ENCODE measurements around the gene MED13L.
"Not testable (repeated sequence)": the region's sequence is repeated elsewhere in the genome, so short reads cannot be mapped to it uniquely, and the experiment has no call there.

MED13L gene

DNA sequence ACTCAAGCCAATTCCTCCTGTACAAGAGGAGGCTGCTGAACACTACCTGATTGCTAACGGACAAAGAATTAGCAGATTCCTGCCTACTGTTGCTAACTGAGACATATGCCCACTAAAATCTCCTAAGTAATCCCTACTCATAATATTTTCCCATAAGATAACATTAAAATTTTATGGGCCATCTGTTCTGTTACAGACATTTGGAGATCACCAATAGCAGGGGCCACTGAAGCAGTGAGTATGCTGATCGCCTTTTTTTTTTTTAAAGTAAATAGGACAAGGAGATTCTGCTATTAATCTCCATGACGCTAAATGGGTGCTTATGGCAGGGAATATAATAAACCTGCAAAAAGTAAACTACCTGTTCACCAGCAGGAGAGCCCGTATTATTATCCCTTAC, 292.9 kb downstream of the MED13L start:
- TF ChIP-seq JUND (IDR thresholded peaks at IDR 0.05; ENCODE audit: low read depth), result no peak
- DNase-seq (ENCODE audit: low read depth in 1 of 2, low spot score in 1 of 2), result no peak
- in situ Hi-C loops (cut with HindIII; ENCODE audit: low pct_unique_long_range_greater_than_20kb, low sequenced_read_pairs), result no loop called here

DNA sequence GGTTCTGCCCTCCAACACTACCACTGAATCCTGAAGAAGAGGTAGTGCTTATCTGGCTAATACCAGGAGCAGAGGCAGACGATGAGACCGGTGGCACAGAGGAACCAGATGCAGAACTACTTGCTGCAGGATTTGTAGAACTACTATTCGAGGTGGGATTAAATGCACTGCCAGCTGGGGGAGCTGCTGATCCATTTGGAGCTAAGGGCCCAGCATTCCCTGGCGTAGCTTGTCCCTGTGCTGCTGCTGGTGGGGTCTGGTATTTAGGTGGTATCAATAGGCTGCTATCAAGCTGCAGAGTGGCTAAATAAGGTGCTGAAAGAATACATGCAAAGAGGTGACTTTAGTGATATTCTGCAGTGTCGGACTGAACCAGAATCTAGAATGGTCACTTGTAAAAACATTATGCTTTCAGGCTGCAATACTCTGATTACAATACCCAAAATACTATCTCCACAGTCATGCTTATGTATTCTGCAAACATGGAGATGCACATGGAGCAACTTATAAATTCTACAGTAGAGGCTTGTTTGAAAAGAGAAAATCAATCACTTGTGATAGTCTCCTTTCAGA, 294.2 kb downstream of the MED13L start:
- in situ Hi-C loops (cut with HindIII; ENCODE audit: low pct_unique_long_range_greater_than_20kb, low sequenced_read_pairs), result no loop called here
- TF ChIP-seq JUND (IDR thresholded peaks at IDR 0.05; ENCODE audit: low read depth), result no peak
- peak in 1 of 2 experiments; percentile 57 for DNase-seq (ENCODE audit: low read depth in 1 of 2, low spot score in 1 of 2)

GRCh38 chr12:115980339-115980738, 297.2 kb downstream of the MED13L start:
- in situ Hi-C loops (cut with HindIII; ENCODE audit: low pct_unique_long_range_greater_than_20kb, low sequenced_read_pairs), result no loop called here
- no peak for DNase-seq (ENCODE audit: low read depth in 1 of 2, low spot score in 1 of 2)
- TF ChIP-seq JUND (IDR thresholded peaks at IDR 0.05; ENCODE audit: low read depth), result no peak

DNA sequence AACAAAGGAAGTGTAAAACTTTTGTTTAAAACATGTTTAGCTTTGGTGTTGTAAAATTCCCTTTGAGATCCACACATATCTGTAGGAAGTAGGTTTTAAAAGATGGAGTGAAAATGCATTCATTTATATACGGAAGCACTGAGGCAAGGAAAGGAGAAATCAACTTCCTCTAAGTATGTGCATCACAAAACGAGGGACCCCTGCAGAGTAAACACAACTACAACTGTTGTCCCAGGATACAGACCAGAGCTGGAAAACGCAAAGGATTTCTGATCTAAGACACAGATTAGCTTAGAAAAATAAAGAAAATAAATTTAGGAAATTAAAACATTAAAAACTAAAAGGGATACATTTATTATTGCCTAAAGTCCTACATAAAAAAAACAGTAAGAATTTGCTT, 297.6 kb downstream of the MED13L start:
- TF ChIP-seq JUND (IDR thresholded peaks at IDR 0.05; ENCODE audit: low read depth), result no peak
- in situ Hi-C loops (cut with HindIII; ENCODE audit: low pct_unique_long_range_greater_than_20kb, low sequenced_read_pairs), result no loop called here
- no peak for DNase-seq (ENCODE audit: low read depth in 1 of 2, low spot score in 1 of 2)

DNA sequence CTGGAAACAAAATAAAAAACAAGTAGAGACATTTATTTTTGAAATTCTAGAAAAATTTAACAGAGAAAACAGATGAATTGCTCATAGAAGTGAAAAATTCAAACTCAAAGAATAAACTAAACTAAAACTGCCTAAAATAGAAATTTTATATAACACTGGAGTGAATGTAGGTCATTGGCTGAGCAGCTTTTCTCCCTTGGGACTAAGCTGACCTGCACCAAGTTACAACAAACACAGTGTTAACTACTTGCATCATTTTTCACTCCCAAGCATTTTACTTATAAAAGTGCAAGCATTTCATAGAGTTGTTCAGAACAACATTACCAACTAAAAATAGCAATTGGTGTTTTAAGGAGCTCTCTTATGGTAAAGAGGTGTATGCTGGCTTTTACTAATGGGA, 298.1 kb downstream of the MED13L start:
- in situ Hi-C loops (cut with HindIII; ENCODE audit: low pct_unique_long_range_greater_than_20kb, low sequenced_read_pairs), result no loop called here
- no peak for TF ChIP-seq JUND (IDR thresholded peaks at IDR 0.05; ENCODE audit: low read depth)
- no peak for DNase-seq (ENCODE audit: low read depth in 1 of 2, low spot score in 1 of 2)

- in situ Hi-C loops (cut with HindIII; ENCODE audit: low pct_unique_long_range_greater_than_20kb, low sequenced_read_pairs); DNase-seq (ENCODE audit: low read depth in 1 of 2, low spot score in 1 of 2): not testable (repeated sequence)
These were observed 300.7 kb downstream of the MED13L start for GRCh38 chr12:115976829-115977228.

DNA sequence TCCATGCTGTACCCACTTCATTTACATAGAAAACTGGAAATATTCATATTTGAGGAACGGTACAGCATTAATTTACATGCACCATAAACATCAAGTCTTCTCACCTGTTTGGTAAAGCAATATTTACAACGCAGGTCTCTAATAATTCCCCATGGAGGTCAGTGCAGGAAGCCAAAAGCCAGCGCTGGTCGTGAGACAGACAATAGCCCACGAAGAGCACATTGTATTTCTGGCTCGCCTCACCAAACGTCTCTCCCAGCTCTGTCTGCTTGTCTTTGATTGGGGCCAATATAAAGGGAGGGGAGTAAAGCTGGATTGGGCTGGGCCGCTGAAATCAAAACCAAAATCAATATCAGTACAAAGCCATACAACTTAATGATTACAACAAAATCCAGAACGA, 302.1 kb downstream of the MED13L start:
- in situ Hi-C loops (cut with HindIII; ENCODE audit: low pct_unique_long_range_greater_than_20kb, low sequenced_read_pairs), result no loop called here
- DNase-seq (ENCODE audit: low read depth in 1 of 2, low spot score in 1 of 2), result no peak
- no peak for TF ChIP-seq JUND (IDR thresholded peaks at IDR 0.05; ENCODE audit: low read depth)

DNA sequence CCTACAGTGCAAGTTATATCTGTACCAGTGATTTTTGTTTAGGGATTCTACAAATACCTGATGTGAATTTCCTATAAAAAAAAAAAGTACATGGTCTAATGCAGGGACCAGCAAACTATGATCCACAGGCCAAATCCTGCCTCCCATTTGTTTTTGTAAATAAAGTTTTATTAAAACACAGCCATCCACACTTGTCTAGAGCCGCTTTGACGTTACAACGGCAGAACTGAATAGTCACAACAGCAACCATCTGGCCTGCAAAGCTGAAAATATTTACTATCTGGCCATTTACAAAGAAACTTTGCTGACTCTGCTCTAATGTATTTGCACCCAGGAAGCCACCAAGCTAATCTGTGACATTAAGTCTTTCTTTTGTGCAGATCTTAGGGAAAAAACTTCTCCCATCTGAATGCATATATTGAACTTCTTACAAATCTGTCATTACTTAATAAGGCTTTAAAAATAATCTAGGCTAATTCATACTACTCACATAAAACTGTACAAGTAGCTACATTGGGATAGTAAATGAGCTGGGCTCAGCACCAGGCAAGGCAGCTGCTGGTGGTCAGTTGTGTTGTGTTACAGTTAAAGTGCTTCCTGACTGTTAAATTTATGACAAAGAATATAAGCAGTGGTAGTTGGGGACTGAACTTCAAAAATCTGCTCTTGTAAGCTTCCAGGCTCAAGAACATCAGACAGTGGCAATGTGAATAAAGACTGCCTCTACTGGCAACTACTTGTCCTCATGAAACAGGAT, 303.3 kb downstream of the MED13L start:
- no peak for DNase-seq (ENCODE audit: low read depth in 1 of 2, low spot score in 1 of 2)
- in situ Hi-C loops (cut with HindIII; ENCODE audit: low pct_unique_long_range_greater_than_20kb, low sequenced_read_pairs), result no loop called here
- no peak for TF ChIP-seq JUND (IDR thresholded peaks at IDR 0.05; ENCODE audit: low read depth)

GRCh38 chr12:115973066-115973465, 304.4 kb downstream of the MED13L start:
- no peak for TF ChIP-seq JUND (IDR thresholded peaks at IDR 0.05; ENCODE audit: low read depth)
- no peak for DNase-seq (ENCODE audit: low read depth in 1 of 2, low spot score in 1 of 2)
- in situ Hi-C loops (cut with HindIII; ENCODE audit: low pct_unique_long_range_greater_than_20kb, low sequenced_read_pairs), result no loop called here

DNA sequence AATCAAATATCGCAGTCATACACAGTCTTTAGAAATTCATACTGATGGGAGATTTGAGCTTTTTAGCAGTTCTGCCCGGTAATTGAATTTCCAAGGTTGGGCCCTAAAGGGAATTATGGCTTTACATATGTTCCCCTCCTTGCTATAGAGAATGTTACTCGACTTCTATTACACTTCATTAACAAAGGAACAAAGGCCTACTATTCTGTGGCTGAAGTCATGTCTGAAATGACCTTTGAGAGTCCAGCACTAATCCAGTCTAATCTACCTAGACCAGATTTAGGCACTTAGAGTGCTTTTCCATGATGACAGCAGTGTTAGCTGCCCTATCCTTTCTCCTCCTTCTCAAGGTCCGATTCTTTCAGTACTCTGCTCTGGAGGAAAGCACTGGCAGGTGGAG, 305.3 kb downstream of the MED13L start:
- in situ Hi-C loops (cut with HindIII; ENCODE audit: low pct_unique_long_range_greater_than_20kb, low sequenced_read_pairs), result no loop called here
- DNase-seq (ENCODE audit: low read depth in 1 of 2, low spot score in 1 of 2), result no peak
- no peak for TF ChIP-seq JUND (IDR thresholded peaks at IDR 0.05; ENCODE audit: low read depth)

DNA sequence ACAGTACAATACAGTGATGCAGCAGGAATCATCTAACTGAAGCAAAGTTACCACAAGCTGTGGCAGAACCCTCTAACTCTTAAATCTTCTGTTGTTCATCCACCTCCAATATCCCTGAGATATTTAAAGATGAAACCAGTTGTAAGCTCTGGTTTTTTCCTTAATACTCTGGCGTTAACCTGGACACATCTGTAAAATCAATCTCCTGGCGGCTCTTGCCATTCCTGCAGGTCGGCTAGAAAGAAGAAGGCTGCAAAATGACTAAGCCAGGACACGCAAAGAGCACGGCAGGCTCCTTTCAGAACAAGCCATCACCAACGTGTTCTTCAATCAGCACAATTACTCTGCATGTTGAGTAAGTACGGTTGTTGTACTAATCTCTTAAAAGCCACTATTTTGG, 309.3 kb downstream of the MED13L start:
- in situ Hi-C loops (cut with HindIII; ENCODE audit: low pct_unique_long_range_greater_than_20kb, low sequenced_read_pairs), result no loop called here
- no peak for DNase-seq (ENCODE audit: low read depth in 1 of 2, low spot score in 1 of 2)
- TF ChIP-seq JUND (IDR thresholded peaks at IDR 0.05; ENCODE audit: low read depth), result no peak

DNA sequence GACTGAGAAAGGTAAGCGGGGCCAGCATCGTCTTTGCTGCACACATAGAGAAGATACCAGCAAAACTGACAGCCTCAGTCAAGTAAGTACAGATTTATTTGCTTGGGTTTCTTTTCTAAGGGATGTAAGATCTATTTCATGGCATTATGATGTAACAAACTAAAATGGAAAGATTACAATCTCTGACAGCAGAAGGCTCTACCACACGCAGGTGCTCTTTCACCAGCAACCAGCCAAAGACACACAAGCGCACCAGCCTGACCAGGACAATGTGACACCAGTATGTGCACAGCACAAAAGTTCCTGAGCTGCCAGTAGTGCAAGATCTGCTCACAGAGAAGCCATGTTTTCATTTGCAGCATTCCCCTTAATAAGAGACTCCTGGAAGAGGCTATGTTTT, 311.1 kb downstream of the MED13L start:
- in situ Hi-C loops (cut with HindIII; ENCODE audit: low pct_unique_long_range_greater_than_20kb, low sequenced_read_pairs), result no loop called here
- no peak for DNase-seq (ENCODE audit: low read depth in 1 of 2, low spot score in 1 of 2)
- TF ChIP-seq JUND (IDR thresholded peaks at IDR 0.05; ENCODE audit: low read depth), result no peak

DNA sequence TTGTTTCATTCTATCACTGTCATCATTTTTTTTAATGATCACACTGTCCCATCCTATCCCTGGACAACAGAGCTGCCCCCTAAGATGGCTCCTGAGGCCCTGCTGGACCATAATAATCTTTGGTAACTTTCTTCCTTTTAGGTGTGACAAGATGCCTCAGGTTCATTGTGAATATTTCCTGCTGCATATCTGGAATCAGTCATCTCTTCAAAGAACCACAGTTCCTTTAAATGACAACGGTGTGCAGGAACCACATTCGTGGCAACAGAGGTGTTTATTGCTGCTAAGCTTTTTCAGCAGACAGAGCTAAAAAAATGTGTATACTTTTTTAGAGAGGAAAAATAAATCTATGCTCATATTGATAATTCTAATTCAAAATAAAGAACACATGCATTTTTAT, 312.9 kb downstream of the MED13L start:
- no peak for TF ChIP-seq JUND (IDR thresholded peaks at IDR 0.05; ENCODE audit: low read depth)
- in situ Hi-C loops (cut with HindIII; ENCODE audit: low pct_unique_long_range_greater_than_20kb, low sequenced_read_pairs), result no loop called here
- no peak for DNase-seq (ENCODE audit: low read depth in 1 of 2, low spot score in 1 of 2)

DNA sequence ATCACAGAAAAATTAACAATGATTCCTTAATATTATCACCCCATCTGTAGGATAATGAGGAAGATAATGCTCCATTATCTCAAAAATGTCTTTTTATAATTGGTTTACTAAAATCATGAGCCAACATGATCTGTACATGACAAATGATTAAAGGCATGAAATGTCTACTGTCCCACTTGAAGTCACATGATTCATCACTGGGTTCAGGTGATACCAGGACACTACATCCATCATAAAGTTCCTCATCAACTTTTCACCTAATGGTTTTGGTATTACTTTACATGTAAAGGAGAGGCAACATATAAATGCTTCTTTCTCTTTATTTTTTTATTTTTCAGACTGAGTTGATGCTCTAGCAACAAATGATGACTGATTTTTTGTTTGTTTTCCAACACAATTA, 313.3 kb downstream of the MED13L start:
- in situ Hi-C loops (cut with HindIII; ENCODE audit: low pct_unique_long_range_greater_than_20kb, low sequenced_read_pairs), result no loop called here
- no peak for TF ChIP-seq JUND (IDR thresholded peaks at IDR 0.05; ENCODE audit: low read depth)
- no peak for DNase-seq (ENCODE audit: low read depth in 1 of 2, low spot score in 1 of 2)

Data from T47D (cell line).